ENCODE measurements around the gene APLF. TPM values are rescaled to one million over a fixed set of nuclear protein-coding genes. Genes with fewer than 3 reads are reported as not detected.

The APLF gene
- total RNA-seq, 1 donor from 2014 or later, result 6.4 TPM

DNA sequence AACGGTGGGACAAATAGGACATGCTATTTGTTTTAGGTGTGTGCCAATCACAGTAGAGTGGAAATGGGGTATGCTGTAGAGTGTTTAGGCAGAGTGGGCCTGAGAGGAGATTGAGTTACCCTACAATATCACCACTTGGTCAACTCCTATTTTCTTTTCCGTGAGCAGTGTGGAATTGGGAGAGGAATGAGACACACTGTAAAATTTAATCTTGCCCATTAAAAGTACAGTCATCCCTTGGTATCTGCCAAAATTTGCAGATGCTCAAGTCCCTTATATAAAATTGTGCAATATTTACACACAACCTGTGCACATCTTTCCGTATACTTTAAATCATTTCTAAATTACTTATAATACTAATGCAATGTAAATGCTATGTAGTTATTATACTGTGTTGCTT, 12.7 kb upstream of the APLF start:
- ATAC-seq (ENCODE audit: low read depth), result no peak
- intact Hi-C loops (cut with micrococcal nuclease), result no loop called here
- ChIA-PET POLR2A (no interaction called here), CTCF (interaction anchor here (1.0 to 2.5 kb wide), 3 partner anchors 9 to 471 kb away, joined by 4 to 12 read pairs (median 7); partner anchors contain the start of genes APLF and FBXO48)
- no peaks in the 10 kb centered on the region for H3K27me3 Mint-ChIP-seq
- no peaks in the 10 kb centered on the region for H3K36me3 Mint-ChIP-seq (ENCODE audit: low read depth)
- DNase-seq, result no peak
- H3K9me3 Mint-ChIP-seq, result no peaks in the 10 kb centered on the region
- H3K27ac Mint-ChIP-seq, result no peak overlapping the region
- no peak overlapping the region for H3K4me3 Mint-ChIP-seq
- TF ChIP-seq, protein P1, sequence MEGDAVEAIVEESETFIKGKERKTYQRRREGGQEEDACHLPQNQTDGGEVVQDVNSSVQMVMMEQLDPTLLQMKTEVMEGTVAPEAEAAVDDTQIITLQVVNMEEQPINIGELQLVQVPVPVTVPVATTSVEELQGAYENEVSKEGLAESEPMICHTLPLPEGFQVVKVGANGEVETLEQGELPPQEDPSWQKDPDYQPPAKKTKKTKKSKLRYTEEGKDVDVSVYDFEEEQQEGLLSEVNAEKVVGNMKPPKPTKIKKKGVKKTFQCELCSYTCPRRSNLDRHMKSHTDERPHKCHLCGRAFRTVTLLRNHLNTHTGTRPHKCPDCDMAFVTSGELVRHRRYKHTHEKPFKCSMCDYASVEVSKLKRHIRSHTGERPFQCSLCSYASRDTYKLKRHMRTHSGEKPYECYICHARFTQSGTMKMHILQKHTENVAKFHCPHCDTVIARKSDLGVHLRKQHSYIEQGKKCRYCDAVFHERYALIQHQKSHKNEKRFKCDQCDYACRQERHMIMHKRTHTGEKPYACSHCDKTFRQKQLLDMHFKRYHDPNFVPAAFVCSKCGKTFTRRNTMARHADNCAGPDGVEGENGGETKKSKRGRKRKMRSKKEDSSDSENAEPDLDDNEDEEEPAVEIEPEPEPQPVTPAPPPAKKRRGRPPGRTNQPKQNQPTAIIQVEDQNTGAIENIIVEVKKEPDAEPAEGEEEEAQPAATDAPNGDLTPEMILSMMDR (IDR thresholded peaks at IDR 0.05), result no peak
- no peaks in the 10 kb centered on the region for H3K4me1 Mint-ChIP-seq

DNA sequence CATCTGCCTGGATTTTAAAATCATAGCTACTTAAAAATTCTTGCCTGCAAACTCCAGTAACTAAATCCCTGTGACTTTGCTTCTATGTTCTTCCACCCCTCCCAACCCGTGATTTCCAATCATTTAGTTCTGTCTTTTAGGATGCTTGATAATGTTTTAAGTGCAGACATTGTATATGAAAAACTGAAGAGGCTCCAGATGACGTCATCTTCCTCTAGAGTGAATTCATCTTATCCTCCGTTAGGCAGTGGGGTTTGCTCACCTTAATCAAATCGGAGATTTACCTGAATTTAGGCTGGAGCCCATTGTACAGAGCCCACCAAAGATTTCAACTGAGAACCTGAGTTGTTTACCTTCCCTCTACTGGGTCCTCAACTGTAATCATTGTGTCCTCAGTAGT, 11.2 kb upstream of the APLF start:
- ChIA-PET POLR2A (no interaction called here), CTCF (no interaction called here)
- no peaks in the 10 kb centered on the region for H3K36me3 Mint-ChIP-seq (ENCODE audit: low read depth)
- H3K27me3 Mint-ChIP-seq, result no peaks in the 10 kb centered on the region
- no peaks in the 10 kb centered on the region for H3K9me3 Mint-ChIP-seq
- H3K27ac Mint-ChIP-seq, result no peak overlapping the region
- DNase-seq (no peak), ATAC-seq (ENCODE audit: low read depth) (no peak)
- TF ChIP-seq, protein P1 (IDR thresholded peaks at IDR 0.05), result no peak
- no peaks in the 10 kb centered on the region for H3K4me1 Mint-ChIP-seq
- intact Hi-C loops (cut with micrococcal nuclease), result no loop called here
- no peak overlapping the region for H3K4me3 Mint-ChIP-seq

DNA sequence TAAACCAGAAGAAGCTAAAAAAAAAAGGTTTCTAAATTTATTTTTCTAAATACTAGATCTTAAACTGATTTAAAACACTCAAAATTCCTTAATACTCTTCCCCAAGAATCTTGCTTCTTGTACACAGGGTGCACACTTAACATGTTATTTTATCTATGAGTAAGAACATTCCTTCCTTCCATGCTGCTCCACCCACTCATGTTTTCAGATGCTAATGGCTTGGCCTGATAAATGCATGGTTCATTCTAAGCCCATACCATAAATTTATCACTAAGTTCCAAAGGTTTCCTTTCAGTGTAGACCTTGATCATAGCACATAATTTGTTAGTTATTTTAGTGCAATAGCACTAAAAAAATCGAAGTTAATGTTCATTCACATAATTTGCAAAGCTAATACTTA, 8.4 kb upstream of the APLF start:
- POLR2A ChIA-PET, result interaction anchor here (0.7 kb wide), 1 partner anchor 886 kb away, joined by 3 read pairs; no protein-coding TSS in a partner anchor
- DNase-seq, result no peak
- H3K27ac Mint-ChIP-seq, result no peak overlapping the region
- H3K4me1 Mint-ChIP-seq, result no peaks in the 10 kb centered on the region
- intact Hi-C loops (cut with micrococcal nuclease), result no loop called here
- no peaks in the 10 kb centered on the region for H3K36me3 Mint-ChIP-seq (ENCODE audit: low read depth)
- H3K27me3 Mint-ChIP-seq, result no peaks in the 10 kb centered on the region
- no peak overlapping the region for H3K4me3 Mint-ChIP-seq
- TF ChIP-seq, protein P1 (IDR thresholded peaks at IDR 0.05), result no peak
- ATAC-seq (ENCODE audit: low read depth), result no peak
- CTCF ChIA-PET, result interaction anchor here (0.8 to 1.1 kb wide), 2 partner anchors 206 to 250 kb away, joined by 3 read pairs; no protein-coding TSS in a partner anchor
- H3K9me3 Mint-ChIP-seq, result no peaks in the 10 kb centered on the region

DNA sequence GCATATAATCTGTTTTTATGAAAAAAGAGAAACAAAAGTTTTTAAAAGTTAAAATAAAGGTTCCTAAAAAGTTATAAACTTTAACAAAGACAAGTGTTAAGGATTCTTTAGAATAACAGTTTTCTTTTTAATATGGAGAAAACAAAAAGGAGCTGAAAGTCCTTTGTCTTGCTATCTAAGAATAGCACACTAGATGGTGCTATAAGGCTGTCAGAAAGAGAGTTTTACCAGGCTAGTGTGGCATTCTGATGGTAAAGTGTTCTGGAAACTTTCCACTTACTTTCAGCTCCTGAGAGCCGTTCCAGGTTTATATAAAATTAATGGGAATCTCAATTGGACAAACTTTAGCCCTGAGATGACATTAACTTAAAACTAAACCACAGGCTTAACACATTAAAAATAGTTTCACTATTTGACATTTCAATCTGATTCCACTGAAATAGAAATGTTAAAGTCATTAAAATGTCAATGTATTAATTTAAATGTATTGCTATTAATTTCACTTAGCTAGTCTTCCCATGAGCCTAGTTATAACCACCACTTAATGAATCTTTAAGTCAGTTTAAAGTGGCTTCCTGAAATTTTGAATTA, 4.0 kb upstream of the APLF start:
- no peak overlapping the region for H3K4me3 Mint-ChIP-seq
- no peak for DNase-seq
- CTCF ChIA-PET, result interaction anchor here (0.6 to 8.2 kb wide), 37 partner anchors 10 to 1250 kb away, joined by 3 to 165 read pairs (median 4); partner anchors contain the start of gene NFU1

DNA sequence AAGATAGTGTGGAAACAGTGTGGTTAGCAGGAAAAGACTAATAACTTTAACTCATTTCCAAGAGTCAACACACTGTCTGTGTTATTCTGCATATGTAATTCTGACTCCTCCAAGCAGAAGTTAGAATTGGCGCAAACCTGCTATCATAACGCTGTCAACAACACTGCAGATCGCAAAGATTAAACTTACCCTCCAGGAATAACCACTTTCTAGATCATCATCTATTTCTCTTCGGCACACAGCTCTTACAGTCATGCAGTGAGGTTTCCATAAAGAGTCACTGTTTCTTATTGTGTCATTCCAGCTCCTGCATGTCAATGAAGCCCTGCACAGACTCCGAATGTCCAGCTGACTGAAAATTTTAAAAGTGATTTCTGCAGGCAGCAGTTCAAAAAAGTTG, 2.7 kb upstream of the APLF start:
- H3K9me3 Mint-ChIP-seq, result no peaks in the 10 kb centered on the region
- no peak overlapping the region for H3K4me3 Mint-ChIP-seq
- no peak for DNase-seq
- TF ChIP-seq, protein P1 (IDR thresholded peaks at IDR 0.05), result no peak
- H3K4me1 Mint-ChIP-seq, result peaks cover 29% of the 10 kb centered on the region
- POLR2A ChIA-PET, result interaction anchor here (0.7 to 2.1 kb wide), 2 partner anchors 460 to 1228 kb away, joined by 8 to 12 read pairs; no protein-coding TSS in a partner anchor
- CTCF ChIA-PET, result interaction anchor here (1.0 to 8.2 kb wide), 12 partner anchors 11 to 842 kb away, joined by 4 to 165 read pairs (median 11); no protein-coding TSS in a partner anchor
- H3K27ac Mint-ChIP-seq, result no peak overlapping the region
- no peak for ATAC-seq (ENCODE audit: low read depth)
- H3K36me3 Mint-ChIP-seq (ENCODE audit: low read depth), result peaks cover 10% of the 10 kb centered on the region
- no peaks in the 10 kb centered on the region for H3K27me3 Mint-ChIP-seq
- intact Hi-C loops (cut with micrococcal nuclease), result loop anchor here (5.0 to 10.0 kb wide), 6 partner anchors 402 to 1838 kb away; partner anchors contain the start of genes ANTXR1, C1D, FAM136A and GMCL1

More for the DNA sequence above, 4.0 kb upstream of the APLF start:
- Mint-ChIP-seq H3K9me3 (no peaks in the 10 kb centered on the region), H3K36me3 (ENCODE audit: low read depth) (peaks cover 10% of the 10 kb centered on the region), H3K4me1 (peaks cover 19% of the 10 kb centered on the region), H3K27ac (no peak overlapping the region), H3K27me3 (no peaks in the 10 kb centered on the region)
- intact Hi-C loops (cut with micrococcal nuclease), result loop anchor here (1.0 to 10.0 kb wide), 9 partner anchors 24 to 1361 kb away; partner anchors contain the start of genes GMCL1 and NFU1
- TF ChIP-seq, protein P1 (IDR thresholded peaks at IDR 0.05), result peak; percentile 57
- no peak for ATAC-seq (ENCODE audit: low read depth)
- POLR2A ChIA-PET, result interaction anchor here (0.6 to 1.6 kb wide), 5 partner anchors 16 to 462 kb away, joined by 3 to 5 read pairs (median 4); no protein-coding TSS in a partner anchor
